G401 (cell line): ENCODE results near the gene VAX1. TPM values are rescaled to one million over a fixed set of nuclear protein-coding genes. Genes with fewer than 3 reads are reported as not detected.
"Not testable (repeated sequence)": the region's sequence is repeated elsewhere in the genome, so short reads cannot be mapped to it uniquely, and the experiment has no call there.

Source experiments
- DNase-seq: peaks from one replicate; pipeline ENCODE4 v3.0.0-alpha.2; 2015; ENCODE audit warnings: low spot score
- in situ Hi-C: cut with HindIII; loops from 2 replicates; pipeline ENCODE4 v1.10.0; 2016; ENCODE audit warnings: low sequenced_read_pairs, mixed read lengths
- total RNA-seq: library from RNA; depleted of rRNA; stranded (reverse); fragments of >200 nt; shearing (Covaris generic); gene quantifications from 2 replicates; pipeline ENCODE4 v1.2.3, GENCODE V29; 2014; rRNA removed

VAX1 gene, protein sequence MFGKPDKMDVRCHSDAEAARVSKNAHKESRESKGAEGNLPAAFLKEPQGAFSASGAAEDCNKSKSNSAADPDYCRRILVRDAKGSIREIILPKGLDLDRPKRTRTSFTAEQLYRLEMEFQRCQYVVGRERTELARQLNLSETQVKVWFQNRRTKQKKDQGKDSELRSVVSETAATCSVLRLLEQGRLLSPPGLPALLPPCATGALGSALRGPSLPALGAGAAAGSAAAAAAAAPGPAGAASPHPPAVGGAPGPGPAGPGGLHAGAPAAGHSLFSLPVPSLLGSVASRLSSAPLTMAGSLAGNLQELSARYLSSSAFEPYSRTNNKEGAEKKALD
- total RNA-seq, result not detected in 2 replicates

DNA sequence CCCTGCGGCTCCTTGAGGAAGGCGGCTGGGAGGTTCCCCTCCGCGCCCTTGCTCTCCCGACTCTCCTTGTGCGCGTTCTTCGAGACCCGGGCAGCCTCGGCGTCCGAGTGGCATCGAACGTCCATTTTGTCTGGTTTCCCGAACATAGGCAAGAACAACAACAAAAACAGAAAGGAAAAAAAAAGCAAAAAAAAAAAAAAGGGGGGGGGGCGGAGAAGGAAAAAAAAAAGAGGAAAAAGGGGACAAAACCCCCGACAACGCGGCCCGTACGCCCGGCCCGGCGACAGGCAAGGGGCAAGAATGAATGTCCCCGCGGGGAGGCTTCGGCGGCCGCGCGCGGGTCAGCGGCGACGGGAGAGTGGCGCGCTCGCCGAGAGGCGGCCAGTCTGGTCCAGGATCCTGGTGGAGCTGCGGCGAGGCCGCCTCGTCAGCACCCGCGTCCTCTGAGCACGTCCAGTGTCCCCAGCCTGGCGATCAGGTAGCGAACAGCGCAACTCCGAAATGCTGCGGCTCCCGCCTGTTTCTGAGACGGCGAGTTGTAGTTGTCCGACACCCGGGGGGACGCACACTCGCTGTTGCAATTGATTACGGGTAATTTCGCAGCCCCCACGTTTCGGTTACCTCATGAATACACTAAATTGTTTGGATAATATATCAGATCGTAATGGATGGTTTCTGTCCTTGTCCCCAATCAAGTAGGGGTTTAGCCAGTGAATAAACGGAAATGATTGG lies at the start of gene VAX1:
TSS of gene VAX1 (minus strand) at position 360 of the 732 bp plus-strand sequence. CDS start at position 146, 214 bp downstream.
- in situ Hi-C loops, result no loop called here

DNA sequence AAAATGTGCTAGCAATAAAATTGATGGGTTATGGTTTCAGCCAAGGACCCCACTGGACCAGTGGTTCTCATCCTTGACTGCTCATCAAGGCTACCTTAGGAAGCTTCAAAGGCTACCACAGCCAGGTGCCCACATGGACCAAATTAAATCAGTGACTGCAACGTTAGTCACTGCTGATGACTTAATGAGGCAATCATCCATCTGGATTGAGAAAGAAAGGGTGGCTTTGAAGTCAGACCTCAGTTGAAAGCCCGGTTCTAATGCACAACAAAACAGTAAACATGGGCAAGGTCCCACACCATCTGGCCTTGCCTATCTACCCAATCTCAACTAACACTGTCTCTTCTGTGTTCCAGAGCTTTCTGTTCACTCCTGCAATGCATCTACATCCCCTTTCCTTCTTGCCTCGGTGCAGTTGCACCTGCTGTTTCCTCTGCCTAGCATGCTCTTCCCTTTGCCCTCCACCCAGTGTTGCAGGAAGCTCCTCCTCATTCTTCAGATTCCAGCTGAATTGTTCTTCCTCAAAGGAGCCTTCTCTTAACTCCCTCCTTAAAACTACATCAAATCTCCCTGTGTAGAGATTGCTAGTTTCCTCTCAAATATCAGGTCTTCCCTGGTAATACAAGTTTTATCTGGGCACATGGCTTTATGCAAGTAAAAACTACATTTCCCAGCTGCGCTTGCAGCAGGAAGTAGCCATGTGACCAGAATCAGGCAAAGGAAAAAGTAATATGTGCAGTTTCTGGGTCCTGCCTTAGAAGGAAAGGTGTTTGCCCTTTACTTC lies 49.0 kb upstream of the VAX1 start:
- no peak for DNase-seq
- in situ Hi-C loops, result no loop called here

More for the DNA sequence above, at the start of gene VAX1:
- no peak for DNase-seq

DNA sequence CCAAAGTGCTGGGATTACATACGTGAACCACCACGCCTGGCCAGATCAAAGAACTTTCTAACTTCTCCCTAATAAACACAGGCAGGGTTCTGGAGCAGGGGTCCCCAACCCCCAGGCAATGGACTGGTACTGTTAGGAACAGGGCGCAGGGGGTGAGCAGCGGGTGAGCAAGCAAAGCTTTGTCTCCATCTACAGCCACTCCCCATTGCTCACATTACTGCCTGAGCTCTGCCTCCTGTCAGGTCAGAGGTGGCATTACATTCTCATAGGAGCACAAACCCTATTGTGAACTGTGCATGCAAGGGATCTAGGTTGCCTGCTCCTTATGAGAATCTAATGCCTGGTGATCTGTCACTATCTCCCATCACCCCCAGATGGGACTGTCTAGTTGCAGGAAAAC lies 47.7 kb upstream of the VAX1 start:
- in situ Hi-C loops, DNase-seq: not testable (repeated sequence)

DNA sequence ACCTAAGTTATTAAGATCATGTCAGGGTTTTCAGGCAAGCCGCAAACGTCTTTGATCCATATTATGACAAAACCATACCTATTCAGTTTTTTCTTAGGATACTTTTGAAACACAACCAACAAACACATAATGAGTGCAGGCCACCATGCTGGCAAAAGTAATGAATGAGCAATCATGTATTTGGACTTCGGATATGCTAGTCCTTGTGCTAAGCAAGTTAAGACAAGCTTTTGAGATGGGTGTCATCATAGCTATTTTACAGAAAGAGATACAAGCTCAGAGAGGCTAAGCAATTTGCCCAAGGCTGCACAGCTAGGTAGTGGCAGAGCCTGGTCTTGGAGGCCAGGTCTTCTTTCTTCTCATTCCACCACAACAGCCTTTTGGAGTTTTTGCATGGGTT lies 46.8 kb upstream of the VAX1 start:
- in situ Hi-C loops, result no loop called here
- DNase-seq, result no peak

DNA sequence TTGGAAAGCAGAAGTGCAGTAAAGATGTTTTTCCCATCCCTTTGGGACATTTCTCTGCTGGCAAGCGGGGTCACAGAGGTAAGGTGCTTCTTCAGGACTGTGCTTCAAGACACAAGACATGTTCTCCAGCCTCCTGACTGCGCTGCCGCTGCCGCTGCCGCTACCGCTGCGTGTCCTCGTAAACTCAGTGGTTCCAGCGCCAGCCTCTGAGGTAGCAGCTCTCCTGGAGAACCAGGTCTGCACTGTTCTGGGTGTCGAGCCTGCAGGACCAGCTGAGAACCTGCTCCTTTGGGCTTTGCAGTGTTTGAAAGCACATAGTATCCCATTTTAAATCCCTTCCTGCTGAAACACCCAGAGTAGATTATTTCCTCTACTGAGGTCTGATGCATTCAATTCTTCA lies 46.2 kb upstream of the VAX1 start:
- in situ Hi-C loops, result no loop called here

DNA sequence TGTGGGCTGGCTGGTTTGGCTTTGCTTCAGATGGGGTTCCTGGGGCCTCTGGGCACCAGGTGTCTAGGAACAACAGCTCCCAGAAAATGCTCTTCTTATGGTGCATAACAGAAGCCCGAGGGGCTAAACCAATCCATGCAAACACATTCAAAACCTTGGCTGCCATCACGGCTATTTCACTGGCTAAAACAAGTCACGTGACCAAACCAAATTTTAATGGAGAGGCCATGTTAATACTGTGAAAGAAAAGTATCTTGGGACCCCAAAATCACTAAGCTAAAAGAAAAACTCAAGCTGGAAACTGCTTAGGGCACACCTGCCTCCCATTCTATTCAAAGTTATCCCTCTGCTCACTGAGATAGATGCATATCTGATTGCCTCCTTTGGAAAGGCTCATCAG lies 40.1 kb upstream of the VAX1 start:
- DNase-seq, result no peak
- in situ Hi-C loops, result no loop called here

More for the DNA sequence above, 46.2 kb upstream of the VAX1 start:
- DNase-seq, result no peak

DNA sequence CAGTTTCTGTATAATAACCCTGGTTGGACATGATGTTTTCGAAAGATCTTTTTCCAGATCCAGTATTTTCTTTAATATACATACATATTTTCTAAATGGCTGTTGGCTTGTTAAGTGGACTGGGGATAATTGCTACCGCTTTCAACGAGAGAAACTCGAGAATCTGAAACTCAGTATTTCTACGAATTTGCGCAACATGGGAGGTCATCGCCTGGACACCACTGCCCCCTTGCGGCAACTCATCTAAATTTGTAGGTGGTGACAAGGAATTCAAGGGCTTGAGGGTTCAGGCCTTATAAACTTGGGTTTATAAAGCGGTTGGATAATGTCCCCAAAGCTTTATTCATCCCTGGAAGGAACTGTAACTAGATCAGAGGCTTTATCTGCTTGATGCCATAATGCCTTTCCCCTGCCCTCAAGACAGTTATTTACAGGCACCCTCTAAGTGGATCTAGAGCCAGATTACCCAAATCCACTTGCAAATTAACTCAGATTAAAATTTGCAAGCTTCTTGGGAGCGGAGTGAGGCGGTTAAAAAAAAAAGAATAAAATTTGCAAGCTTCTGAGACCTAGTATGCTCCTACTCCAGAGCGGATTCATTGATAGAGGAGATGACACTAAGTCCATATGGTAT lies 37.9 kb upstream of the VAX1 start:
- peak; percentile 81 for DNase-seq
- in situ Hi-C loops, result no loop called here

DNA sequence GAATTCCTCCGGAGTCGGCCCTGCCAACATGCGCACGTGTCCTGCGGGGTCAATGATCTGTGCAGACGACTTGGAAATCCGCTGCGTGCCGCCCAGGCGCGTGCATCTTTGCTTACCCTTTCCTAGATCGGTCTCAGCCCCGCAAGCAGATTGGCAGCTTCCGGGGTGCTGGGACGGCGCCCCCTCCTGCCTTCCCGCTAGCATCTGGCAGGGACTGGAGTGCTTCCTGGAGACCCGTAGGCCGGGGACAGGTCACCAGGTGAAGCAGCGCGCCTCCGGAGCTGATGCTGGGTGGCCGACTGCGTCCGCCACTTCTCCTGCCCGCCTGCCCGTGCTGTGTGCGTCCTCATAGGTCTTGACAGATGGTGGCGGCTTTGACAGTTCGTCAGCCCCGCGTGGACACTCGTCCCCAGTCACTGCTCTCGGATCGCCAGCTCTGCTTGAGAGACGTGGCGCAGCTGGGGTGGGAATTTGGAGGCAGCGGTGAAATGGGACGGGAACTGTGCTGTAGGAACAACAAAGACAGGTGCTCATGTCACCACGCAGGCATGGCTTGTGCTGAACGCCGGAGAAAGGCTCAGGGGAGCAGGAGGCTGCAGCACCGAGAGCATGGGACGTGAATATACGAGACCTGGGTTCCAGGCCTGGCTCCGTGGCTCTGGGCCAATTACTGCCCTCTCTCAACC lies 37.3 kb upstream of the VAX1 start:
- in situ Hi-C loops, result no loop called here
- DNase-seq, result peak; percentile 52

DNA sequence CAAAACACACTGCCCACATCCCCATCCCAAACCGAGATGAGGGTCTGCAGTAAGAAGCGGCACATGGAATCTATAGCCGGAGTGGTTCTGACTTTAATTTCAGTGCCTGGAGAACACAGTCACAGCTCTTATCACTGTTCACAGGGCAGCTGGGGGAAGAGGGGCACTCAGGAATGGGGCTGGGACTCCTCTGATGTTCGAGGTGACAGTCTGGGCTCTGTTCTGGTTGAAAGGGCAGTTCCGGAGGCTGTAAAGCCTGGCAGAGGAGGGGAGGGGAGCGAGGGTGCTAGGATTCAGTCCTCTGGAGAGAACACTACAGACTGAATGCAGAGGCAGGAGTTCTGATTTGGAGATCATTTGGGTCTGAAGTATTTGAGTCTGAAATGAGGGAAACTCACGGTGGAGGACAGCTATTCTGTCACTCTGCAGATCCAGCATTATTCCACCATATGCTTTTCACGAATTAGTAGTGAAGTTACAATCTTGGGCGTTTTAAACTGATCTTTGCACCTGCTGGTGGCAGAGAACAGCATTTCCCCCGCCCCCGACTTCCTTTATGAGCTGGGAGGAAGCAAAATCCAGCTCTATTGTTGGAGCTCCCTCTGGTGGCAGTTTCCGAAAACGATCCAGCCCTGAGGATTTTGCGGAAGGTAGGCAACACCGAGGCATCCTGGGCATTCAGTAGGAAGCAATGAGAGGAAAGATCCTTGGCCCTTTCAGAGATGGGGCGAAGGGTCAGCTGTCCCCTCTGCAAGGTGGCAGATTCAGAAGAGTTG lies 36.6 kb upstream of the VAX1 start:
- in situ Hi-C loops, result loop anchor here (25.0 kb wide), 1 partner anchor 362 kb away; no protein-coding TSS in a partner anchor
- peak; percentile 90 for DNase-seq

DNA sequence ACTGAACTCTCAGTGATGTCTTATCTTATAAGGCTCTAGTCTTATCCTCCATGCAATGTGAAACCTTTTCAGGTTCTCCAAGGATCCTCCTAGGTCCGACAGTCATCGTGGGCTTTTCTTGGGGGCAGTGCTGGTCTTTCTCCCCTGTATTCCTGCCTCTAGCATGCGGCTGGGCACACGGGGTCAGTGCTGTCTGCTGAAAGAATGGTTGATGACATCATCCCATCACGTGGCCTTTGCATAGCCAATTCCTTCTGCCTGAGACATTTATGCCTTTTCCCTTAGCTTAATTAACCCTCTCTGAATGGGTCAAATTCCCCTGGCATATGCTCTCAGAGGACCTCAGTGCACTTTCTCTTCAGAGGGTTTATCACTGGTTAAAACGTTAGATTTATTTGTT lies 32.2 kb upstream of the VAX1 start:
- in situ Hi-C loops, result loop anchor here (25.0 kb wide), 1 partner anchor 358 kb away; no protein-coding TSS in a partner anchor
- DNase-seq, result no peak

DNA sequence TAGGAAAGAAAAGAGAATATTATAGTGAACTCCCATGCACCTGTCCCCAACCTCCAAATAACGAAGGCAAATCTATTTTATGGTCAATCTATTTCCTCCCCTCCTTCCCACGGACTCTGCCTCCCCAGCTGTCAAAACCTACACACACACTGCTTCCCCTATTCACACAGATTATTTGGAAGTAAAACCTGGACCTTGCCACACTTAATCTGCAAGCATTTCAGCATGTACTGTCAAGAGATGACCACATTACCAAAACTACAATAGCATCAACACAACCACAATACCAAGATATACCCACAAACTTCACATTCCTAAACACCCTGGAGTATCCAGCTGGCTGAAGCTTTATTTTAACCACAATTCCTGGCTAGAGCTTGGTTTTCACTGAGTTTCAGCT lies 31.4 kb upstream of the VAX1 start:
- DNase-seq, result no peak
- in situ Hi-C loops, result loop anchor here (25.0 kb wide), 1 partner anchor 357 kb away; no protein-coding TSS in a partner anchor

DNA sequence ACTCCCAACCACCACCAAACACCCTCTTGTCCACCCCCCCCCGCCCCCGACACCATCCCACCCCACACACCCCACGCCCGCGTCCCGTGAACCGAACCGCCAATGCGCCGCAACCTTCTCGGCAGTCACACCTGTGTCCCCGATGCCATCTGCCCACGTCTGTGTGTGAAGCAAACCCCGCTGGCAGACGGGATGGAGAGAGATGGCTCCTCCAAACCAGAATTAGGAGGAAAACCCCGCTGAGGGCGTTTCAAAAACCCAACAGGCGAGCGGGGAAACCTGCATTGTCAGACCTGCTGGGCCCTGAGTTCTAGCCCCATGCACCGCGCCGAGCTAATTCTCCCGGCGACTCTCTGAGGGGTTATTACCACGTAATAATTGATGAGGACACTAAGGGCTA lies 30.7 kb upstream of the VAX1 start:
- in situ Hi-C loops, result loop anchor here (25.0 kb wide), 1 partner anchor 356 kb away; no protein-coding TSS in a partner anchor
- DNase-seq, result no peak

DNA sequence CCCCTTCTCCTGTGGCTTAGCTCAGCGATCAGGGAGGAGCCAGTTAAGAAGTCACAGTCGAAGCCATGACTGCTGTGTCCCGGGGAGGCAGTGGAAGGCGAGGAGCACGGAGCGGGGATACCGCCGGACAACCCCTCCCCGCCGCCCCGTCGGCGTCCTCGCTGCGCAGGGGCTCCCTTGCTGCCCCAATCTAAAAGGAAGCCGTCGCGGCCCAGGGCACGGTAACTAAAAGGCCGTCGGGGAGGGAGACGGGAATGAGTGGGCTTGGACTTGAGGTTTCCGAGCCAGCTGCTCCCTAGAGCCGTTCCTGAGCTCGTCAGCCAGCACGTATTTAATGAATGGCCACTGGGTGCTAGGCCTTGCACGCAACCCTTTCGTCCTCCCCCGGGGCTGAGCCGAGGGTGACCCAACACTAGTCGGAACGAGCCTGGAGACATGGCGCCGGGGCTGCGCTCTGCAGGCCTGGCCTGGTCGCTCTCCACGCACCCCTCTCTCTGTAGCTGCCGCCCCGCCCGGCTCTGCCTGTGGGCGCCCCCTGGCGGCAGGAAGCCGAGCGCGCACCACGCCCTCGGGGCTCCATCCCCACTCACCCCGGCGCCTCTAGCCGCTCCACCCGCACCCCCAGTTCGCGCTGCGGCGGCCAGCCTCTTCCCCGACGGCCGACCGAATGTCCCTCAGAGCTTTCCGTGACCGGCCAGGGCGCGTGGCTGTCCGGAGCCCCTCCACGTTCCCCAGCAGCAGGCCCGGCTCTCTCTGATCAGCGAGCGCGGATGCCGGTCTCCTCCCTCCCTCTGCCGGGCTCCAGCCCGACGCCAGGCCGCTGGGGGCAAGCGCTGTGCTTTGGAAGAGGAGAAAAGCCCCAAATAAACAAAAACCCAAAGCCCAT lies 30.0 kb upstream of the VAX1 start:
- DNase-seq, result no peak
- in situ Hi-C loops, result loop anchor here (25.0 kb wide), 1 partner anchor 356 kb away; no protein-coding TSS in a partner anchor

DNA sequence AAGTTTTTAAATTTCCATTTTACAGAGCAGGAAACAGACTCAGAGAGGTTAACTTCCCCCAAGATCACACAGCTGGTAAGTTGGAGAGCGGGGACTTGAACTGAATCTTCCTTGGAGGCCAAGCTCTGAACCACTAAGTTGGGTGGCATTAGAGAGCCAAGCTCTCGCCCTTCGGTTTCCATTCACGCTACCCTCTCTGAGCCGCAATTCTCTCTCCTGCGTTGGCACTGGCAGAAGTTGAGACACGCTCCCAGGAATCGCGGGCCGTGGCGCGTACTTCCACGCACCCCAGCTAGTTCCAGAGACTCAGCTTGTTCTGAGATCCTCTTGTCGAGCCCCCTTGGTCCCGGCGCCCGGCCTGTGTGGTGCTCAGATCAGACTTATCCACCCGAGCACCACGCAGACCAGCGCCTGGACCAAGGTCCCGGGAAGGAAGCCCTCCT lies 29.3 kb upstream of the VAX1 start:
- in situ Hi-C loops, result loop anchor here (25.0 kb wide), 1 partner anchor 355 kb away; no protein-coding TSS in a partner anchor
- DNase-seq, result no peak

DNA sequence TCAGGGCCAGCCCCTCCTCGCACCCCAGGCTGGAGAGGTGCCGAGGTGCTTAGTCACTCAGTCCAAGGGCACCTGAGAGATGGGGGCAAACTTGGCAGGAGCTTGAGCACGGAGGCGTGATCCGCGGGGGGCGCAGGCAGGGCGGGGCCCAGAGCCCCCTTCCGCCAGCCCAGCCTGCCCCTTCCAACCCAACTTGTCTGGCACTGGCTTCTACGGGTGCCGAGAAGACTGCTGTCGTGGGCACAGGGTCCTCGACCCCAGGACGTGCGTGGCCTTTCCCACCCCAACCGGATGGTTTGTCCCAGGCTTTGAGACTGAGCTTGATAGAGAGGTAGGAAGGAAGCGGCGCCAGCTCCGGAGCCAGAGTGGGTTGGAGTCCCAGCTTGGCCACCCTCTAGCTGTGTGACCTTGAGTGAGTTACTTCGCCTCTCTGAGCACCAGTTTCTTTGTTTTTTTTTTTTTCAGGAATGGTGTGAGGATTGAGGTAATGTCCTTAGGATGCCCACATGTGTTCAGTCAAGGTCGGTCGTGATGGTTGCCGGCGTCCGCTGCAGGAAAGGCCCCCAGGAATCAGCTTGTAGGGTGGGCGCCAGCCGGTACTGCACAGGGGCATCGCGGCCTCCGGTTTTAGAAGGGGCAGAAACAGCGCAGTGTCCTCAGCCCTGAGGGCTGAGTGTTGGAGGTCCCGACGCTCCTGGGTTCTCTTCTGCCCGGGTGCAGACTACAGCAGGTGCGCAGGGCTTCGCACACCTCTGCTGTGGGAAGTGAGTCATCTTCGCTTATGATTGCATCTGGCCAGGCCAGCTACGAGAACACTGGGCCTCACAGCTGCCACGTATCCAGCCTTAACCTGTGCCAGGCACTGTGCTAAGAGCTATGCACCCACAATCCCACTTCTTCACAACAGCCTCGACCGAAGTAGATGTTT lies 28.6 kb upstream of the VAX1 start:
- in situ Hi-C loops, result loop anchor here (25.0 kb wide), 1 partner anchor 354 kb away; no protein-coding TSS in a partner anchor
- DNase-seq, result no peak
